ENCODE results near the gene STAT3. TPM values are rescaled to one million over a fixed set of nuclear protein-coding genes. Genes with fewer than 3 reads are reported as not detected.

Gene STAT3
- total and polyA plus RNA-seq, 9 of the 15 experiments (the other 6 are each of a cell fraction or from before 2014, with no cell fraction given): 90.0 to 179 (median 114) TPM

- no peak for TF ChIP-seq ZNF232 (CRISPR knock-in tag; IDR thresholded peaks at IDR 0.05)
- peak; percentile 29; the same call in 1 of the 2 replicates for TF ChIP-seq ZNF197 (CRISPR knock-in tag; IDR thresholded peaks at IDR 0.05; ENCODE audit: low read depth)
Observed at GRCh38 chr17:42310787-42311215, 77.4 kb downstream of the STAT3 start (continued).

GRCh38 chr17:42309986-42310786, 78.1 kb downstream of the STAT3 start:
- peaks cover 82% of the 10 kb centered on the region for H3K36me3 ChIP-seq (ENCODE audit: control insufficient read depth, insufficient read depth, low read length)
- BruUV-seq (replicated peaks): no TSS peak
- peak overlapping the region; percentile 61 for H3K4me2 ChIP-seq (ENCODE audit: insufficient read depth, low read length)
- H3K9me3 ChIP-seq (replicated peaks; ENCODE audit: control insufficient read depth, insufficient read depth, low read depth, low read length): no peaks in the 10 kb centered on the region
- H3K9me1 ChIP-seq (ENCODE audit: control insufficient read depth, insufficient read depth, low read length): no peaks in the 10 kb centered on the region
- FAIRE-seq: peak; percentile 71
- H3K4me3 ChIP-seq: no peak overlapping the region
- H3K79me2 ChIP-seq (ENCODE audit: control insufficient read depth, insufficient read depth, low read length): peaks cover 57% of the 10 kb centered on the region
- peak overlapping the region; percentile 89 to 100 for H3K9ac ChIP-seq (ENCODE audit: insufficient read depth in 1 of 2, low read depth in 2 of 2, low read length in 2 of 2)
- H4K20me1 ChIP-seq (replicated peaks; ENCODE audit: control insufficient read depth, insufficient read depth, low read length): no peaks in the 10 kb centered on the region
- peak overlapping the region; percentile 100 for H3K27ac ChIP-seq (ENCODE audit: extremely low read depth, low read depth, low read length)
- CTCF ChIA-PET (ENCODE audit: low intra/inter-chr PET ratio): interaction anchor here (1.5 kb wide), 1 partner anchor 88 kb away, joined by 3 read pairs; no protein-coding TSS in a partner anchor
- intact Hi-C loops (cut with micrococcal nuclease): loop anchor here (10.0 kb wide), 1 partner anchor 85 kb away; no protein-coding TSS in a partner anchor
- POLR2A ChIA-PET: interaction anchor here (0.7 to 2.0 kb wide), 15 partner anchors 8 to 217 kb away, joined by 3 to 17 read pairs (median 3); partner anchors contain the start of genes KCNH4, STAT3 and STAT5A
- no peak overlapping the region for H2AFZ ChIP-seq (ENCODE audit: low read depth, low read length)
- in situ Hi-C loops (cut with MboI): no loop called here
- DNase-seq (ENCODE audit: extremely low read depth in 1 of 4, low spot score in 3 of 4): peak in 3 of 4 experiments; percentile 54 to 77 (median 60)
- 0 out of 3 replicates have a peak, but pooled peaks have one; percentile 0 for ATAC-seq
- H3K27me3 ChIP-seq (ENCODE audit: control insufficient read depth in 2 of 2, insufficient read depth in 2 of 2, low read length in 2 of 2): no peaks in the 10 kb centered on the region
- 52% methylated on average over 15 of the region's 19 CpGs for WGBS (ENCODE audit: insufficient coverage, low coverage, missing lambda C conversion rate)
- H3K4me1 ChIP-seq (replicated peaks in 1 of 2; ENCODE audit: control insufficient read depth in 2 of 2, insufficient read depth in 2 of 2, low read length in 2 of 2): peaks cover 57 to 81% of the 10 kb centered on the region in 2 experiments
- TF ChIP-seq KLF1 (tag; IDR thresholded peaks at IDR 0.05): no peak
- no peak for TF ChIP-seq GABPB2 (CRISPR knock-in tag; conservative IDR thresholded peaks at IDR 0.05)
- no peak for TF ChIP-seq ZNF561 (CRISPR knock-in tag; conservative IDR thresholded peaks at IDR 0.05)
- TF ChIP-seq KDM5B (IDR thresholded peaks at IDR 0.05; ENCODE audit: insufficient replicate concordance, low read depth, low read length): no peak
- no peak for TF ChIP-seq ZC3H4 (CRISPR knock-in tag; IDR thresholded peaks at IDR 0.05; ENCODE audit: borderline replicate concordance)
- TF ChIP-seq SMAD3 (CRISPR knock-in tag; conservative IDR thresholded peaks at IDR 0.05): no peak
- TF ChIP-seq NR4A1 (CRISPR knock-in tag; IDR thresholded peaks at IDR 0.05): no peak
- TF ChIP-seq NR4A1 (tag; IDR thresholded peaks at IDR 0.05): 0 out of 2 replicates have a peak, but pooled peaks have one; percentile 26
- TF ChIP-seq SREBF2 (CRISPR knock-in tag; IDR thresholded peaks at IDR 0.05): no peak
- peak; percentile 62; the same call in 1 of the 2 replicates for TF ChIP-seq ZNF76 (CRISPR knock-in tag; IDR thresholded peaks at IDR 0.05; ENCODE audit: borderline replicate concordance)
- no peak for TF ChIP-seq RFX1 (IDR thresholded peaks at IDR 0.05)
- TF ChIP-seq JUND (IDR thresholded peaks at IDR 0.05; ENCODE audit: borderline replicate concordance, low read depth, low read length): peak; percentile 9; the same call in 1 of the 2 replicates
- no peak; the same call in 2 of the 3 replicates for TF ChIP-seq JUND (tag; IDR thresholded peaks at IDR 0.05; ENCODE audit: borderline replicate concordance, low read depth, low read length)
- no peak; the same call in 1 of the 2 replicates for TF ChIP-seq CREB3 (tag; conservative IDR thresholded peaks at IDR 0.05; ENCODE audit: low read depth)
- no peak for TF ChIP-seq KLF6 (CRISPR knock-in tag; IDR thresholded peaks at IDR 0.05; ENCODE audit: borderline replicate concordance)
- TF ChIP-seq HNRNPH1 (optimal IDR thresholded peaks at IDR 0.05; ENCODE audit: low read depth, low read length): no peak
- peak; percentile 91 for TF ChIP-seq L3MBTL2 (IDR thresholded peaks at IDR 0.05)
